ENCODE measurements around the gene NR2E3.
A peak's percentile ranks its signal among the peaks of the same experiment; 100 is the strongest.

Gene NR2E3

GRCh38 chr15:71792521-71792920, 17.8 kb upstream of the NR2E3 start:
- DNase-seq: peak; percentile 54

DNA sequence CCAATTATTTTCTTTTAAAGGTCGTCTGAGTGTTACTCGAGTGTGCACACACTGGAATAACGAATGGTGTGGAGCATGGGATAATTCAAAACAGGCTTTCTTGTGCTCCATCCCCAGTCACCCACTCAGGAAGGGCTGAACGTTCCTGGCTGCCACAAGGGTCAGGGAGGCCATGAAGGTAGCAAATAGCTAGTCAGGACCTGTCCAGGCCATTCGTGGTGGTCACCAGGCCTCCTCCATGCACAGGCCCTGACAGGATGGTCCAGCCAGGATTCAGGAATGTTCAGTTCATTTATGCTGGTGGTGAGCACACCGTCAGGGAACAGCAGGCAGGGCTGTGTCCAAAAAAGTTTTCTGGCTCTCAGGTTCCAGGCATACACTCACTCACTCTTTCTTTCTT, 11.7 kb upstream of the NR2E3 start:
- no peak for DNase-seq

DNA sequence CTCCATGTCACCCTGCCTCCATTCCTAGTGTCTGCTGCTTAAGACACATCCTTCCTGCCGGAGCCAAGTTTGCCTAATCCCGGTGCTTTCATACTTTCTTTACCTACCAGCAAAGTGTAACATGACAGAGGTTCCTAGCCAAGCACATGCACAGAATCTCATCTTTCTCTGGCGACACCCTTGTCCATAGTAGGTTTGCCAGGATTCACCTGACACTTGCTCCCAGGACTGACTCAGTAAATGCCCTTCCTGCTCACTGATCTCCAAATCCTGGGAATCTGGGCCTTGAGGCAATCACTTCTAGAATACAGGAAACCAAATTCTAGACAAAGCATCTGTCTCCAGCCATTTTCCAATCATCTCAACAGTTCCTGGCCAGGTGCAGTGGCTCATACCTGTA, 10.2 kb upstream of the NR2E3 start:
- no peak for DNase-seq

DNA sequence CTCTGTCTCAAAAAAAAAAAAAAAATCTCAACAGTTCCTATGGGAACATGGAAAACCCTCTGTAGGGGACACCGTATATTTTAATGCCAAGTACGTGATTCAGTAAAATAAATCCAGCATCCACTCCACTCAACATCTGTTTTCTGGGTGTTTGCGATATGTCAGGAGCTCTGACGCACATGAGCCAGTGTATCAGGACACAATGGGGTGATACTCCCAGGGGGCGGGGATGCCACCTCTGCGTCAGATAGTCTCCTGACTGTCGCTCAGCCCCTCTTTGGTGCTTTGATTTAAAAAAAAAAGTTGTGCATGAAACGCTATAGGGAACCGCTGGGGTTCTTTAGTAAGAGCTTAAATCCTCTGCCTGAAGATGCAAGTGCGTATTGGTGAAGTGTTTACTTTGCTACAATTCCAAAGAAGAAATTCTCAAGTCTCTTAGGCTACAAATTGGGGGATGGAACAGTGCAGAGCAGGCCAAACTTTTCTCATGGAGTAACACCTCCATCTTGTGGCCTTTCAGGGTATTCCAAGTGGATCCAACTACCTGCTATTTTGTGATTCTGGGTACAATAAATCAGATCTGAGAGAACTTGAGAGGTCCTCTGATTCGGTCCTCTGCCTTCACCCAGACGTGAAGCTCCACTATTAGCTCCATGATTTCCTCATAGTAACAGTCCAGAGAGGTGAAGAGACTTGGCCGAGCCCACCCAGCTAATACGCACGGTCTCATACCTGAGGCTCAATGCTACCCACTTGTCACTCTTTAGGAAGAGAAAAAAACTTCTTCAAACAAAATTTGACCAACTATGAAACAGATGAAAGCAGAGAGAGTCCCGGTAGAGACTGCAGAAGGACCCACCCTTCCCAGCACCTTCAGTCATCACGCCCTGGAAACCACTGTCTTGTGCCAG, 9.3 kb upstream of the NR2E3 start:
- peak; percentile 75 for DNase-seq

GRCh38 chr15:71801935-71802655, 8.3 kb upstream of the NR2E3 start:
- no peak for DNase-seq

GRCh38 chr15:71802770-71803169, 7.6 kb upstream of the NR2E3 start:
- no peak for DNase-seq

- DNase-seq: no peak
These were observed 6.1 kb upstream of the NR2E3 start for GRCh38 chr15:71804226-71804625.

DNA sequence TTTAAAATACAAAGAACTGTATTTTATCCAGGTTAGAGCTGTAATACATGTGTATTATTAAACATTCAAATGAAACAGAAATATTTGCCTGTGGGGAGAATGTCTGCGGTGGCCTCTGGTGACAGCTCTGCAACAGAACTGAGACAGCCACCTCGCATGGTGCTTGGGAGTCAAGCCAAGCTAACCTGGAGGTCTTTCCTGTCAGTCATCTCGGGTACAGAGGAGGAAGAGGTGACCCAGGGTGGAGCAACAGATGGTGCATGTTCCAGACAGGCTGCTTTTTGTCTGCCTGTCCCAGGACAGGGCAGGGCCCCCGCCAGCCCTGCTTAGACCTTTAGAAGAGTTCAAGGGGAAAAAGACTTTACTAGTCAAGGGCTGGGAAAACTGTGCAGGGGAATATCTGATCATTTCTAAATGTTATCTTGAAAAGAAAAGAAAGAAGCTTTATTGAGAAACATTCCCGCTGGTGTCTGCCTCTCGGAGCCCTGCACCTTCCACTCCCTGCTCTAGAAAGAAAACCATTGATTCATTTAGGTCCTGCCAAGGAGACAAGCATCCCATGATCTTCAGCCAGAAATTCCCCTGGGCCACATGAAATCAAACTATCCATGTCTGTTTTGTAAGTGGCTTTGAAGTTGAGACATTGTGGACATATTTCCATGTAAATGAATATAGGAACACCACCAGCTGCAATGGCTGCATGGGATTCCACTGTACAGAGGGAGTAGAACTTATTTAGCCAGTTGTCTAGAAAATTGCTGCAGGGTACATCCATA, 5.5 kb upstream of the NR2E3 start:
- DNase-seq: peak; percentile 23

GRCh38 chr15:71806452-71806931, 3.9 kb upstream of the NR2E3 start:
- peak; percentile 49 for DNase-seq

DNA sequence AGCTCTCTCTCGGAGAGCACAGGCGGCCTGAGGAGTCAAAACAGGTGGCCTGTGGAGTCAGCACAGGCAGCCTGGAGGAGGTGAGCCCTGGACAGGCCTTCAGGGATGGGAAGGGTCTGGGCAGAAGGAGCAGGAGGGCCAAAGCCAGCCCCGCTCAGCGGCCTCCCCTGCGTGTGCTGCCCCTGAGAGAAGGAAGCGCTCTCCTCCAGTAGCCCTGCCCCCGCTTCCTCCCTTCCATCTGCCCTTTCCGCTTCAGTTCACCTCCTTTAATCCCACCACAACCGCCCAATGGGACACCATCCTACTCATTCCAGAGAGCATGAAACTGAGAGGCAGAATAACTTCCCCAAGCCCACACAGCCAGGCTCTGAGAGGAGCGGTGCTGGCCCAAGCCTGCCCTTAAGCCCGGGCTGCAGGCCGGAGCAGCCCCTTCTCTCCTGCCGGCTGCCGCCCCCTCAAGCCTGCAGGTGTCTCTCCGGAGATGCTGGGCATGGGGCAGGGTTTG, 3.2 kb upstream of the NR2E3 start:
- DNase-seq: peak; percentile 19

DNA sequence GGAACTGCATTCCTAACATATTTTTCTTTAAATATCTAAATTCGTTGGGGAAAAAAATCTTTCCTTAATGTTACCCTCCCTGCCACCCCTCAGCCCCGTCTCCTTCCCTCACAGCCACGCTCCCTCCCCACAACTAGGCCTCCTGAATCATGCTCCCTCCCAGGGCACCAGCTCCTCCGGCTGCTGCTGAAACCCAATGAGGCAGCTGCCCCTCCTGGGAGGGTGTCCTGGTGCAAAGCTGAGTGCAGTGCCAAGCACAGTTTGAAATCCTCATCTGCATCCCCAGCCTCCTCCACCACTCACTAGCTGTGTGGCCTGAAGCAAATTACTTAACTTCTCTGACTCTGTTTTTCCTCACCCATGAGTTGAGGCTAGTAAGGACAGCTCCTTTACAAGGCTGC, 2.7 kb upstream of the NR2E3 start:
- peak; percentile 42 for DNase-seq

DNA sequence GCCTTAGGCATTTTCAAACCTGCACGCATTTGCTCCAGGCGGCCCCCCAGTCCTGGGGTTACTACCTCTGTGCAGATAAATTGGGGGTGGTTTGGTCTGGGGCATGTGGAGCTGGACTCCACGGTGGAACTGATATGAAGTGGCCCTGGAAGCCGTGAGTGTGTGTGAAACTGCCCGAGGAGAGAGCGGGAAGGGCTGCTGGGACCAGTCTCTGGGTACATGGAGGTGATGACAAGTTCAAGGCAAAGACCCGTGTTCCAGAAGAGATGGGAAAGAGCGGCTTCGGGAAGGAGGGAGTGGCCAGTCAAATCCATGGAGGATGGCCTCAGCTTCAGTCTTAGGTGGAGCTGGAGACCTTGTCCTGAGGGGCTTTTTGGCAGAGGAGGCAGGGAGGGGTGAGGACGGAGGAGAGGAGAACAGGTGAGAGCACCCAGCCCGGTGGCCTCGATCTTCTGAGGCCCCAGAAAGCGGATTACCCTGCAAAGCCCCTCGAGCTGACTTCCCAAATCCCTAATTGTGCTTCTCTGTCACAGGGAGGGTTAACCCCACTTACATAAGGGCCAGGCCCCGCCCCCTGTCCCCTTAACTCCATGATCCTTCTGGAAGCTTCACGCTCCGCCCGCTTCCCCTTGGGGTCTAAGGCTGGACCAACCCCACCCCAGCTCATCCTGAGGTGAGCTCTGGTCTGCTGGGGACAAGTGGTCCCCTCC, 1.9 kb upstream of the NR2E3 start:
- no peak for DNase-seq

DNA sequence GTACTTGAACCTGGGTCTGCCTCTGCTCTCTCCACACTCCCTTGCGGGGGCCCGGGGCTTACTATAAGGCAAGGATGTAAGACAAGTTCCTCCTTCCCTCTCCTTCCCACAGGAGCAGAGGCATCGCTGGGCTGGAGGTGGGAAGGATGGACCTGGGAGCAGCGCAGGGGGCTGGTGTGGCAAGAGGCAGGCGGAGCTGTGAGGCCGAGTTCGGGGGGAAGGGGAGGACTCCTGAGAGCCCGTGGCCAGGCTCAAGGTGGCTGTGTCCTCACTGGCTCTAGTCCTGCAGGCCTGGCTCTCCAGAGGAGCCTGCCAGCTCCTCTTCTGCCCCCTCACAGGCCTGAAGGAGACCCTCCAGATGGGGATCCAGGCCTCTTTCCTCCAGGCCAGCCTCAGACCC, 1.0 kb upstream of the NR2E3 start:
- no peak for DNase-seq

- DNase-seq: no peak
These were observed 832 bp downstream of the NR2E3 start for GRCh38 chr15:71811036-71811736.

- DNase-seq: no peak
These were observed 1.7 kb downstream of the NR2E3 start for GRCh38 chr15:71811752-71812735.

- DNase-seq: no peak
These were observed 2.8 kb downstream of the NR2E3 start for GRCh38 chr15:71812966-71813722.

DNA sequence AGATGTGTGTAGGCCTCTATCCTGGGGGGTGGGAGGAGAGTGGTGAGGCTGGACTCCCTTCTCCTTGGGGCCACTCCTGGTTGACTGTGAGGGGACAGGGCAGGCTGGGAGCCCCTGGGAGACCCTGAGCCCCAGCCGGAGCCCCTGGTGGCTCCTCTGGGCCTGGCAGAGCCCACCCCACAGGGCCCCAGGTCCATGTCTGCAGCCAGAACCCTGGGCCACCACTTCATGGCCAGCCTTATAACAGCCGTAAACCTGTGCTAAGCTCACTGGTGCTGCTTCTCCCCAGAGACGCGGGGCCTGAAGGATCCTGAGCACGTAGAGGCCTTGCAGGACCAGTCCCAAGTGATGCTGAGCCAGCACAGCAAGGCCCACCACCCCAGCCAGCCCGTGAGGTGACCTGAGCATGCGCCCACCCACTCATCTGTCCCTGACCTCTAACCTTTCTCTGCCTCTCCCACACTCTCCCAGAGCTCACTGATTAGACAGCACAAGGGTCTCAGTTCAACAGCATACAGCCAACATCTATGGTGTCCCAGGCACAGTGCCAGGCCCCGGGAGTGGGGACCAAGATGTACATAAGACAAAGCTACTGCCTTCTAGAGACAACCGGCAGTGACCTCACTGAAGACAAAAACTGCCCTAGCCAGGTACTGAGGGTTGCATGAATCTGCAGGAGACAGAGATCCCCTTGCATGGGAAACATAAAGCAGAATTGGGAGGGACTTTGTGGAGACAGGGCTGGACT, 3.5 kb downstream of the NR2E3 start:
- no peak for DNase-seq

DNA sequence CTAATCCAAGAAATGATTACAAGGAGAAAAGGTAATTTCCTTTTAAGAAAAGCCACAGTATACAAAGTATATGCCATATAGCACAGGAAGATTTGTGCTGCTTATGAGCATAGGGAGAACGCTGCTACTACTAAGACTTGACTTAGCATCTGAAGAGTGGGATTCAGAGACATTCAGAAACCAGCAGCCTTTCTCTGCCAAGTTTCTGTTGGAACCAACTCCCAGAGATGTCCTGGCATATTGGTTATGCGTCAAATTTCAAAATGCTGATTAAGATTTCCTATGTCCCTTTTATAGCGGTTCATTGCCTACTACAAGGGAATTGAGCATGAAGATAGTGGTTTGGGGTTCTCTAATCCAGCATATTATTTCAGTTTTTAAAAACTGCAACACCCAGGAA, 4.9 kb downstream of the NR2E3 start:
- DNase-seq: no peak

- no peak for DNase-seq
These were observed 7.0 kb downstream of the NR2E3 start for GRCh38 chr15:71817351-71817750.

All from fibroblast of skin of right quadriceps (primary cell).